Upper lobe of right lung (tissue), 1 donor: ENCODE measurements around the gene UBAC2. TPM values are rescaled to one million over a fixed set of nuclear protein-coding genes. Genes with fewer than 3 reads are reported as not detected.

ENCODE experiments used
- ATAC-seq: fragments of 200-7000 bp; cut with Tn5 transposase; one replicate; pipeline ENCODE4 v1.9.1; 2020; ENCODE audit warnings: mild to moderate bottlenecking, moderate library complexity
- DNase-seq: peaks from one replicate; pipeline ENCODE4 v3.0.0-alpha.2; 2020
- H3K27ac ChIP-seq: fragments of 200-600 bp; one replicate; pipeline ENCODE4 v1.8.0; 2022
- H3K27me3 ChIP-seq: fragments of 200-600 bp; one replicate; pipeline ENCODE4 v1.8.0; 2022; ENCODE audit warnings: mild to moderate bottlenecking
- H3K36me3 ChIP-seq: fragments of 200-600 bp; one replicate; pipeline ENCODE4 v1.8.0; 2022
- H3K4me1 ChIP-seq: fragments of 200-600 bp; one replicate; pipeline ENCODE4 v1.8.0; 2022
- H3K4me3 ChIP-seq: fragments of 200-600 bp; one replicate; pipeline ENCODE4 v1.8.0; 2022; ENCODE audit warnings: mild to moderate bottlenecking
- H3K9me3 ChIP-seq: fragments of 200-600 bp; one replicate; pipeline ENCODE4 v1.8.0; 2022
- intact Hi-C: fragments of 100-400 bp; cut with DNase I; formaldehyde crosslinking; loops from one replicate; pipeline ENCODE4 v1.11.0; 2022
- total RNA-seq: library from RNA; stranded (reverse); fragmentation: NEBNext Ultra II Directional; extraction: Animal tissue kit (Norgen Biotek cat#: 25700); gene quantifications from one replicate; pipeline ENCODE4 v1.2.1, GENCODE V29; 2021
- TF ChIP-seq, protein P1 (sequence below): fragments of 200-600 bp; IDR thresholded peaks from one replicate; pipeline ENCODE4 v1.8.0; 2022; ENCODE audit warnings: antibody characterized with exemption
- donor health status: DM: no; HTN: yes; CAD: no; lungs with severe emphysema.

The UBAC2 gene
- total RNA-seq, 1 donor from 2014 or later: 50.2 TPM

- Histone ChIP-seq H3K27me3 (no peaks in the 10 kb centered on the region), H3K4me1 (peaks cover 26% of the 10 kb centered on the region), H3K4me3 (no peak overlapping the region), H3K36me3 (peaks cover 4% of the 10 kb centered on the region), H3K9me3 (no peaks in the 10 kb centered on the region), H3K27ac (no peak overlapping the region)
- intact Hi-C loops: no loop called here
- TF ChIP-seq, protein P1, sequence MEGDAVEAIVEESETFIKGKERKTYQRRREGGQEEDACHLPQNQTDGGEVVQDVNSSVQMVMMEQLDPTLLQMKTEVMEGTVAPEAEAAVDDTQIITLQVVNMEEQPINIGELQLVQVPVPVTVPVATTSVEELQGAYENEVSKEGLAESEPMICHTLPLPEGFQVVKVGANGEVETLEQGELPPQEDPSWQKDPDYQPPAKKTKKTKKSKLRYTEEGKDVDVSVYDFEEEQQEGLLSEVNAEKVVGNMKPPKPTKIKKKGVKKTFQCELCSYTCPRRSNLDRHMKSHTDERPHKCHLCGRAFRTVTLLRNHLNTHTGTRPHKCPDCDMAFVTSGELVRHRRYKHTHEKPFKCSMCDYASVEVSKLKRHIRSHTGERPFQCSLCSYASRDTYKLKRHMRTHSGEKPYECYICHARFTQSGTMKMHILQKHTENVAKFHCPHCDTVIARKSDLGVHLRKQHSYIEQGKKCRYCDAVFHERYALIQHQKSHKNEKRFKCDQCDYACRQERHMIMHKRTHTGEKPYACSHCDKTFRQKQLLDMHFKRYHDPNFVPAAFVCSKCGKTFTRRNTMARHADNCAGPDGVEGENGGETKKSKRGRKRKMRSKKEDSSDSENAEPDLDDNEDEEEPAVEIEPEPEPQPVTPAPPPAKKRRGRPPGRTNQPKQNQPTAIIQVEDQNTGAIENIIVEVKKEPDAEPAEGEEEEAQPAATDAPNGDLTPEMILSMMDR: no peak
- DNase-seq: peak; percentile 71
- ATAC-seq: peak; percentile 76
These were observed 116.1 kb downstream of the UBAC2 start for GRCh38 chr13:99316657-99317256.

GRCh38 chr13:99320693-99321481 lies 120.2 kb downstream of the UBAC2 start:
- peaks cover 24% of the 10 kb centered on the region for H3K4me1 ChIP-seq
- ATAC-seq: peak; percentile 65
- H3K27me3 ChIP-seq: no peaks in the 10 kb centered on the region
- intact Hi-C loops: no loop called here
- peaks cover 4% of the 10 kb centered on the region for H3K36me3 ChIP-seq
- no peak for DNase-seq
- TF ChIP-seq, protein P1: no peak
- no peaks in the 10 kb centered on the region for H3K9me3 ChIP-seq
- no peak overlapping the region for H3K27ac ChIP-seq
- H3K4me3 ChIP-seq: no peak overlapping the region

- TF ChIP-seq, protein P1: no peak
- Histone ChIP-seq H3K27me3 (no peaks in the 10 kb centered on the region), H3K36me3 (peaks cover 4% of the 10 kb centered on the region), H3K4me3 (no peak overlapping the region), H3K9me3 (no peaks in the 10 kb centered on the region), H3K27ac (no peak overlapping the region), H3K4me1 (peaks cover 24% of the 10 kb centered on the region)
- DNase-seq (no peak), ATAC-seq (no peak)
- intact Hi-C loops: no loop called here
These were observed 121.1 kb downstream of the UBAC2 start for GRCh38 chr13:99321709-99322108.

DNA sequence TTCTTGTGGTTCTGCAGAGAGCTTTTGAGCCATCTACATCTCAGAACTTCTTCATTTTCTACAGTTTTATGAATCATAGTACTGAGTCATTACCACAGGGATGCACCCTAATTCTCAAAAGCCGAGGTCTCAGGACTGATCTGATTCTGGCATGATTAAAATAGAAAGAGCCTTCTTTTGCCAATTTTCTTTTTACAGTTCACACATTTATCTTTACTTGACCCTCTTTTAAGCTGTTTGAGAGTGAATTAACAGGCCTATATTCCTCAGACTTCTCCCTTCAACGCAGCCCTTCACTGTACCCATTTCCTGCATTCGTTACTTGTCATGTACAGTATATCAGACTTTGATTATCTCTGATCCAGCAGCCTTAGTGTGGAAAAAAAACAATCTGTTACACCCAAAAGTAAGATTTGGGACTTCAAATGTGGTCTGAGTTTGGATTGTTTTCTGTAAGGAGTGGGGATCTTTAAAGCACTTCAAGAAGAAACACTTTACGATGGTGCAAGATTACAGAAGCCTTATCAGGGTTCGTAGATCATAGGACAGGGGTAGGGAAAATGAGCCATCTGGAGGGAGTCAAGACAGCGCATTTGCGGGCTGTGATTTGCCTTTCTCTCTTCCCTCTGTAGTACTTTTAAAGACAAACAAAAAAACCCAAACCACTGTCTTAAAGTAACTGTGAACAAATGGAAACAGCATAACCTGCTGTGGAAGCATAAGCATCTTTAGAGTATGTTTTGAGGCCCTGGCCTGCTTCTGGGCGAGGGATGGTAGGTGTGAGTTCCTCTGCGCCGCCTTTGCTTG lies 121.8 kb downstream of the UBAC2 start:
- TF ChIP-seq, protein P1: no peak
- ATAC-seq (peak; percentile 80), DNase-seq (no peak)
- intact Hi-C loops: no loop called here
- Histone ChIP-seq H3K36me3 (peaks cover 4% of the 10 kb centered on the region), H3K27ac (peak overlapping the region; percentile 34), H3K9me3 (no peaks in the 10 kb centered on the region), H3K4me3 (no peak overlapping the region), H3K4me1 (peaks cover 19% of the 10 kb centered on the region), H3K27me3 (no peaks in the 10 kb centered on the region)

- TF ChIP-seq, protein P1: no peak
- Histone ChIP-seq H3K36me3 (peaks cover 4% of the 10 kb centered on the region), H3K4me1 (peaks cover 19% of the 10 kb centered on the region), H3K4me3 (no peak overlapping the region), H3K27me3 (no peaks in the 10 kb centered on the region), H3K27ac (no peak overlapping the region), H3K9me3 (no peaks in the 10 kb centered on the region)
- intact Hi-C loops: no loop called here
- DNase-seq (no peak), ATAC-seq (no peak)
These were observed 122.8 kb downstream of the UBAC2 start for GRCh38 chr13:99323488-99323887.
